GM19351 (cell line): Measurements from ENCODE around the gene SOX11.

Source experiments
- ATAC-seq: cut with Tn5 transposase; IDR thresholded peaks from one replicate; pipeline ENCODE4 v1.9.1; 2021; ENCODE audit warnings: mild to moderate bottlenecking, moderate library complexity; ENCODE audit not compliant: unreplicated experiment

SOX11 gene

DNA sequence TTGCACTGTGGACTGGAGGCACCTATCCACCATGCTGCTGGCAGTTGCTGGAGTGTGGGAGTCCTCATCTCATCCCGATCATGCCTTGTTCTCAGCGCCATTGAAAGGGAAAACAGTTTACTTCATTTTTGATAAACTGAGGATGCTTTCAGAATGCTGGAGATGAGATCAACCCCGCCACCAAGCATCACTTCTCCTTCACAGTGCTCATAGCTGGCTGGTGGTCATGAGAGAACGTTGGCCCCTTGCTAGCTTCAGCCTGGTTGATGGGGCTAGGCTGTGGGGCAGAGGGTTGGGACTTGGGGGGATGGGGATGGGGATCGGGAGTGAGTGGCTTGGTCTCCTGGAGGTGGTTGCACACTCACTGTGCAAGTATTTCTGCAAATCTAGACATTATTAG lies 30.1 kb downstream of the SOX11 start:
- no peak for ATAC-seq

DNA sequence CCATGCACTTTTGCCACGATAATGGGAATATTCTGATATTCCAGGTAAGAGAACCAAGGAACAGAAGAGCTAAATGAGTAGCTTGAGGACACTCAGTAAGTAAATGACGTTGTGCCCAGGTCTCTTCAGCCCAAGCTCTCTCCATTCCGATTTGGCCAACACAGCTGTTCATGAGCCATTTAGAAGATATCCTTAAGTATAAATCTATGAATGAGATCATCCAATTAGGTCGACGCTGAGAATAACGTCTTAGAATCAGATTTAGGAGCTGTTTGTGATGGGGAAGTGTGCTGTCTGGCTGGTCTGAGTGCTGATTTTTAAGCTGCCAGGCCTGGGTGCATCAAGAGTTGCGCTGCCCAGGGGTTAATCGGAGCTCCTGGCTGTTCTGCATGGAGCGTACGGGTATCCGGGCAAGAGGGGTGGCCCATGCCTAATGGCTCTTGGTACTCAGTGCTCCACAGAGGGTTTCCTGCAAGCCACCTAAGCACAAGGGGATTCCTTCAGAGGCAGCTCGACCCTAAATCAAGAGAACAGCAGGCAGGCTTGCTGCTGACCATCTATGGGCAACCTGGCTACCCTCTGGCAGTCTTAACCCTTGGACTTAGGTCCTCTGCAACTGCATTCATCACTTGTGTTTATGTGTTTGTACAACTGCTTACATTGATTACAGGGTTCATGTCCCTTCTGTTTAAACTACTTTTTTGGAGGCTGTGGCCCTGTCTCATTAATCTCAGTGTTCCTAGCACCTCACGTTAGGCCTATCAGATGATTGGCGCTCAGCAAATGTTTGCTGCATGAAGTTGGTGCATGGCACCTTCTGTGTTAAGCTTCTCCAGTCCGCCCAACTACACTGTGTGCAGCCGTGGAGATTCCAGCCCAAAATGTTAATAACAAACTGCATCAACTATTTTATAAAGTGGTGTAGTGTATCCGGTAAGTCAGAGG lies 31.9 kb downstream of the SOX11 start:
- ATAC-seq, result no peak

DNA sequence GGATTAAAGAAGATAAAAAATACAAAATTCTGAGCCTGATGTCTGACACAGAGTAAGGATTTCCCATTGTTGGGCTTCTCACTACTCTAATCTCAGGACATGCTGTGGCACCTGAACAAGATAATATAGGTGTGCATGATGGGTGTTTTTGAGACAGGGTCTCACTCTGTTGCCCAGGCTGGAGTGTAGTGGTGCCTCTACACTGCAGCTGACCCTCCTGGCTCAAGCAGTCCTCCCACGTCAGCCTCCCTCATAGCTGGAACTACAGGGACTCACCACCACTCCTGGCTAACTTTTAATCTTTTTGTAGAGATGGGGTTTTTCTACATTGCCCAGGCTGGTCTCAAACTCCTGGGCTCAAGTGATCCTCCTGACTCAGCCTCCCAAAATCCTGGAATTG lies 32.9 kb downstream of the SOX11 start:
- ATAC-seq, result no peak

DNA sequence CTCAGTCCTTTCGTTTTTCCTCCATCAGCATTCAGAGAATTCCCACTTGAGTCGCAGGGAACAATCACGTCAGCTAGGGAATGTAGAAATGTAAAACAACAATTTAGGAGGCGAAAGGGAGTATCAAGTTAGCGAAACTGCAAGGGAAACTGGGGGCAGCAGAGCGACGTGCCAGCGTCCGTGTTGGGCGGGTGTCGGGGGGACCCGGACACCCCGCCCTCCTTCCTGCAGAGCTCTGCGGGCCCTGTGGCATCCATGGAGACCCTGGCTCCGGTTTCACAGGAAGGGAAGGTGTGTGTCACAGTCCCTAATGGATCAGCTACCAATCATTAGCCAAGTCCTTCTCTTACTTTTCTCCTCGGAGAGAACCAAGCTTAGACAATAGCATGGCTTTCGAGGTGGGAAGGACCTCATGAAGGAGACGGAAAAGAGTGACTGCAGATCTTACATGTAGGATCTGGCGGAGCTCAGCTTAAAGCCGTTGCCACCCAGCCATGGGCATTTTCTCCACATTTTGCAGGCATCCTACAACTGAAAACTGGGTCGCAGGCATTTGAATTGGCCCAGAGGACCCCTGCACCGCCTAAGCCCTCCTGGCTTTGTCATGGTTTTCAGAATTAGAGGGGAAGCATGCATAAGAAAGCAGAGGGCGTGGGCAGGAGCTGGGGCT lies 33.7 kb downstream of the SOX11 start:
- ATAC-seq, result no peak

- ATAC-seq, result no peak
Measured at GRCh38 chr2:5727235-5727634, 35.1 kb downstream of the SOX11 start.

DNA sequence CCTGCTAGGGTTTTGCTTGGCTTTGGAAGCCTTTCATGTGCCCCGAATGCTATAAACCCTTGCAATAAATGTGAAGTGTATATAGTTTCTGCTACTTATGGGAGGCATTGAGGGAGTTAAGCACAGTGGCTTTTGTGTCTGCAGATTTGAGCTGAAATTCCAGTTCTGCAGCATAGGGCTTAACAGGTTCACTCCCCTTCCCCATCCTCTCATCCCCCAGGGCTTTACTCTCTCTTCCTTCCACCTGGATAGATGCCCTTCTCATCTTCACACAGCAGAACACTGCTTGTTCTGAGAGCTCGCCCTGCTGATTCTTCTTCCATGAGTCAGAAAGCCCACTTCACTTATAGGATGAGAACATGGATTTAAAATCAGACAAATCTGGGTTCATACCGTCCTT lies 37.2 kb downstream of the SOX11 start:
- no peak for ATAC-seq

DNA sequence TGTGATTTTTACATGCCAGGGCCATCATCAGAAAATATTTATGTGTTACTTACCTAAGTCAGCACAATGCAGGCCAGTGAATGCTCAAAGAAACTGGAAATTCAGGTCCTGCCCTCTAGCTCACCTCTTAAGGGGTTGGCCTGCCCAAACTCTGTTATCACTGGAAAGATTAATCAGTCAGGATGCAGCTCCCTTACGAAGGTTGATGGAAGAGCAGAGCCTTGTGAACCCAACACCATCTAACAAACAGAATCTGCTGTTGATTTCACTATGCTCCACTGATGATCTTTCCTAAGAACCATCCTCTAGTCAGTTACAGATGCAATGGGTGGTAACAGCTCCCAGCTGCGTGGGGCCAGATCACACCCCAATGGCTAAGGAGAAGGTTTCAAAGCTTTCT lies 38.2 kb downstream of the SOX11 start:
- no peak for ATAC-seq

- no peak for ATAC-seq
Measured at GRCh38 chr2:5734859-5735520, 42.8 kb downstream of the SOX11 start.

DNA sequence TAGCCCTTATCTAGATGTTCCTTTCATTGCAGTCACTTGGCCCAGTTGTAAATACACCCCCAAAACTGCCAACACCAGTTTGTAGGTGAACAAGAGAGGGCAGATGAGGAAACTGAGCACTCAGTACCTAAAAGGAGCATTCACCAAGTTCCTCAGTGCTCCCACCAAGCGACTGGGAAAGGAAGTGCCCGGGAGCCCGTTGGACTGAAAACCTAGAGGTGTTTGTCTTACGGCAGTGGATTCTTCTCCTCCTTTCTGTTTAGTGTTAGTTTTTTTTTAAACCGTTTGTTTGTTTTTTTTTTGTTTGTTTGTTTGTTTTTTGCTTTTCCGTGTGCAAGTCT lies 43.3 kb downstream of the SOX11 start:
- ATAC-seq, result no peak

GRCh38 chr2:5736050-5736449 lies 43.9 kb downstream of the SOX11 start:
- ATAC-seq, result no peak

GRCh38 chr2:5736886-5737285 lies 44.7 kb downstream of the SOX11 start:
- ATAC-seq, result no peak

DNA sequence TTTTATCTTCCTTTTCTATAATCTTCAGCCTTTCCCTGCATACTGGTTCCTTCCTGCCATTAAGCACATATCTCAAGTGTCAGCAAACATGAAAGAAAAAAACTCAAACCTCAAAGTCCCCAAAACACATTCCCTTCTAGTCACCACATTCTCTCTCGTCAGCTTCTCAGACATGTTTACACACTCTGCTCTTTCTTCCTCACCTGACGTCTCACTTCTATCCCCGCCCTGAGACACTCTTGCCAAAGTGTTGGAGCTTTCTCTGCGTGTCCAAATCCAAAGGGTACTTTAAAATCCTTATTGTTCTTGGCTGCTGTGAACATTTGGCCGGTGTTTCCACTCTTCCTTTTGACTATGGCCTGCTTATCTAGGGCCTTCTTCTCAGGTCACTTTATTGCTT lies 47.9 kb downstream of the SOX11 start:
- ATAC-seq, result no peak

DNA sequence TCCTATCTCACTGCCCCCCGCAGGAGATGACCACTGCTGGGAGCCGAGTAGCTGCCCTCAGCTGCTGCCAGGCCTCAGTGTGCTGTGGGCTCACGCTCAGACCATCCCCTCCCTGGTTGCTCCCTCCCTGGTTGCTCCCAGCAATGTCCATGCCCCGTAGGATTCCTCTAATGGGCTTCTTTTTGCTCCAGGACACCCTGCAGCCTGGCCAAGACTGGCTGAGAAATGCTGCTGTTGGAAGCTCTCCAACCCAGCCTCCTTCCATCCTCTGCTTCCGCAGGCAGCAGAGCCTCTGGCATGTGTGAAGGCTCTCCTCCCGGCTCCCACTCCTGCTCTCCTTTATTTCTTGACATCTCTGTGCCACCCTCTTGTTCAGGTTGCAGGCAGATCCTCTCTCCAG lies 48.6 kb downstream of the SOX11 start:
- ATAC-seq, result no peak

- ATAC-seq, result no peak
Measured at GRCh38 chr2:5741242-5741641, 49.1 kb downstream of the SOX11 start.

DNA sequence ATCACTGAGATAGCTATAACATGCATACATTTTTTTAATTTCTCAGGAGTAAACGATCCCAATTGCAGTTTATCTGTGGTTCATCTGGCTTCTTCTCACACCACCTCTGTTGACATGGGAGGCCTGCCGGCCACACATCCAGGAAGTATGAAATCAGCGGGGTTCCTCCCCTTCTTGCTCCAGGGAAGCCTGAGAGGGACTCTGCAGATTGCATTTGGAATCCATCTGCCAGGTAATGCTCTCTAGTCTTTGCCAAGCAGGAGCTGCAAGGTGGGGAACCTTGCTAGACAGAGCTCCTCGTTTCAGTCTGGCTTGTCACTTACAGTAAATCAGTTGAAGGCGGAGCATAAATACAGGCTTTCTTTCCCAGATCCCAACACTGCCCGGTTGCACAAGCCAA lies 49.9 kb downstream of the SOX11 start:
- ATAC-seq, result no peak

GRCh38 chr2:5748391-5748790 lies 56.2 kb downstream of the SOX11 start:
- no peak for ATAC-seq

- ATAC-seq, result no peak
Measured at GRCh38 chr2:5748946-5749345, 56.8 kb downstream of the SOX11 start.

- no peak for ATAC-seq
Measured at GRCh38 chr2:5749347-5749746, 57.2 kb downstream of the SOX11 start.
